K562 (cell line): ENCODE data around the gene NQO2. TPM values are rescaled to one million over a fixed set of nuclear protein-coding genes. Genes with fewer than 3 reads are reported as not detected.

Experiments
- CBFA2T2 ChIP-seq: fragments of 450-650 bp; conservative IDR thresholded peaks from 2 replicates; pipeline ENCODE4 v1.6.1; 2017; ENCODE audit warnings: mild to moderate bottlenecking
- CREB1 ChIP-seq, 2 experiments: sonication (generic) in 1 of 2; formaldehyde crosslinking in 1 of 2; IDR thresholded peaks; 2 replicates each; pipeline versions ENCODE4 v1.6.1 to v1.8.0; 2012 to 2022; ENCODE audit warnings: inconsistent platforms in 1 of 2, mild to moderate bottlenecking in 1 of 2, missing genetic modification reagents in 1 of 2, moderate library complexity in 1 of 2
- DDX20 ChIP-seq: fragments of 450-650 bp; IDR thresholded peaks from 2 replicates; pipeline ENCODE4 v1.6.1; 2016; ENCODE audit warnings: missing genetic modification characterization, low read depth, mild to moderate bottlenecking, missing compliant biosample characterization, moderate library complexity
- GABPB2 ChIP-seq: fragments of 250-450 bp; sonication (Bioruptor Pico); conservative IDR thresholded peaks from 2 replicates; pipeline ENCODE4 v1.5.1; 2021; ENCODE audit warnings: mild to moderate bottlenecking
- HDAC3 ChIP-seq: fragments of 450-650 bp; IDR thresholded peaks from 2 replicates; pipeline ENCODE4 v1.6.1; 2018; ENCODE audit warnings: borderline replicate concordance, mild to moderate bottlenecking, moderate library complexity; ENCODE audit not compliant: partially characterized antibody
- HMG20A ChIP-seq: fragments of 450-650 bp; formaldehyde crosslinking; conservative IDR thresholded peaks from 2 replicates; pipeline ENCODE4 v1.4.0; 2020; ENCODE audit warnings: mild to moderate bottlenecking, mixed read lengths
- HMGN3 ChIP-seq: IDR thresholded peaks from 2 replicates; pipeline ENCODE4 v1.6.1; 2011; ENCODE audit warnings: borderline replicate concordance, low read depth, mild to moderate bottlenecking, mixed read lengths, low read length; ENCODE audit not compliant: insufficient read length; ENCODE audit errors: extremely low read depth
- MLX ChIP-seq, 2 experiments: fragments of 450-650 bp in 1 of 2; sonication (generic) in 1 of 2; formaldehyde crosslinking; conservative IDR thresholded peaks; 2 replicates each; pipeline versions ENCODE4 v1.4.0 to v1.8.1; 2020 to 2022; ENCODE audit warnings: mild to moderate bottlenecking in 1 of 2, missing genetic modification reagents in 1 of 2
- PHF20 ChIP-seq: fragments of 450-650 bp; IDR thresholded peaks from 2 replicates; pipeline ENCODE4 v1.6.1; 2018; ENCODE audit not compliant: partially characterized antibody
- RAD21 ChIP-seq, 2 experiments: fragments of 250-450 bp in 1 of 2; fragments of 450-650 bp in 1 of 2; sonication (Bioruptor Pico) in 1 of 2; formaldehyde crosslinking in 1 of 2; IDR thresholded peaks in 1 of 2; conservative IDR thresholded peaks in 1 of 2; 2 replicates each; pipeline versions ENCODE4 v1.4.0 to v1.8.0; 2020 to 2022; ENCODE audit warnings: mild to moderate bottlenecking in 2 of 2, moderate library complexity in 1 of 2
- RBM15 ChIP-seq: fragments of 200-400 bp; formaldehyde crosslinking; IDR thresholded peaks from 2 replicates; pipeline ENCODE4 v1.6.1; 2018; ENCODE audit warnings: mild to moderate bottlenecking, low read length, moderate library complexity; ENCODE audit not compliant: insufficient read depth
- SIRT6 ChIP-seq: IDR thresholded peaks from one replicate; pipeline ENCODE4 v1.6.1; 2012; ENCODE audit warnings: low read depth, mild to moderate bottlenecking, control low read depth, inconsistent platforms, low read length, moderate library complexity
- SIX5 ChIP-seq, 2 experiments: IDR thresholded peaks; 2 replicates each; pipeline ENCODE4 v1.6.1; 2011; ENCODE audit warnings: low read length in 2 of 2, borderline replicate concordance in 1 of 2, low read depth in 1 of 2, mild to moderate bottlenecking in 1 of 2, moderate library complexity in 1 of 2; ENCODE audit not compliant: insufficient read depth in 1 of 2
- SLC30A9 ChIP-seq: fragments of 250-450 bp; sonication (Bioruptor Pico); IDR thresholded peaks from 2 replicates; pipeline ENCODE4 v1.8.0; 2022; ENCODE audit warnings: mild to moderate bottlenecking, moderate library complexity
- SMC3 ChIP-seq: conservative IDR thresholded peaks from 2 replicates; pipeline ENCODE4 v1.6.1; 2011; ENCODE audit warnings: low read depth, low read length, improper control_type of control experiment; ENCODE audit not compliant: insufficient read depth
- TAL1 ChIP-seq: fragments of 450-650 bp; IDR thresholded peaks from 2 replicates; pipeline ENCODE4 v1.6.1; 2016; ENCODE audit warnings: mild to moderate bottlenecking
- YY1 ChIP-seq, 3 experiments: IDR thresholded peaks; 2 replicates each; pipeline ENCODE4 v1.6.1; 2011; ENCODE audit warnings: low read length in 2 of 3, mild to moderate bottlenecking in 2 of 3, moderate library complexity in 2 of 3, borderline replicate concordance in 1 of 3, control low read depth in 1 of 3, low read depth in 1 of 3; ENCODE audit not compliant: insufficient read depth in 3 of 3, insufficient replicate concordance in 2 of 3, control insufficient read depth in 1 of 3, insufficient read length in 1 of 3; ENCODE audit errors: extremely low read depth in 1 of 3
- ZBTB17 ChIP-seq: fragments of 450-650 bp; formaldehyde crosslinking; IDR thresholded peaks from 2 replicates; pipeline ENCODE4 v1.4.0; 2020; ENCODE audit warnings: mild to moderate bottlenecking
- ZNF707 ChIP-seq: fragments of 250-450 bp; sonication (Bioruptor Pico); conservative IDR thresholded peaks from 2 replicates; pipeline ENCODE4 v1.8.0; 2022; ENCODE audit warnings: inconsistent platforms, mild to moderate bottlenecking, moderate library complexity
- polyA plus RNA-seq, 8 experiments: library from polyadenylated mRNA; depleted of rRNA in 4 of 8; stranded (reverse) in 5 of 8; unstranded in 3 of 8; fragments of >200 nt; fragmentation: Nextera tagmentation in 2 of 8; fragmentation: Illumina TruSeq in 1 of 8; extraction: Ambion mirVana in 2 of 8; extraction: Trizol in 1 of 8; gene quantifications; 2 replicates each; pipeline versions ENCODE4 v1.2.1 to v1.2.3, GENCODE V29; 2011 to 2014; ENCODE audit warnings: inconsistent platforms in 1 of 8, missing spikeins in 1 of 8
- total RNA-seq, 7 experiments: library from RNA; depleted of rRNA in 6 of 7; stranded (reverse); fragments of >200 nt in 6 of 7; fragmentation: Illumina TruSeq in 2 of 7; extraction: Trizol in 2 of 7; gene quantifications; 2 replicates each; pipeline versions ENCODE4 v1.2.1 to v1.2.3, GENCODE V29; 2011 to 2021; ENCODE audit warnings: low replicate concordance in 1 of 7
- TF ChIP-seq, protein P1 (sequence below): fragments of 450-650 bp; formaldehyde crosslinking; IDR thresholded peaks from 2 replicates; pipeline ENCODE4 v1.4.0; 2020; ENCODE audit warnings: mild to moderate bottlenecking, moderate library complexity
- TF ChIP-seq, protein P2 (sequence below): fragments of 450-650 bp; IDR thresholded peaks from 2 replicates; pipeline ENCODE4 v1.6.1; 2018; ENCODE audit not compliant: partially characterized antibody

The NQO2 gene
- total and polyA plus RNA-seq, 9 of the 15 experiments (the other 6 are each of a cell fraction or from before 2014, with no cell fraction given) = 54.6 to 214 (median 116) TPM

DNA sequence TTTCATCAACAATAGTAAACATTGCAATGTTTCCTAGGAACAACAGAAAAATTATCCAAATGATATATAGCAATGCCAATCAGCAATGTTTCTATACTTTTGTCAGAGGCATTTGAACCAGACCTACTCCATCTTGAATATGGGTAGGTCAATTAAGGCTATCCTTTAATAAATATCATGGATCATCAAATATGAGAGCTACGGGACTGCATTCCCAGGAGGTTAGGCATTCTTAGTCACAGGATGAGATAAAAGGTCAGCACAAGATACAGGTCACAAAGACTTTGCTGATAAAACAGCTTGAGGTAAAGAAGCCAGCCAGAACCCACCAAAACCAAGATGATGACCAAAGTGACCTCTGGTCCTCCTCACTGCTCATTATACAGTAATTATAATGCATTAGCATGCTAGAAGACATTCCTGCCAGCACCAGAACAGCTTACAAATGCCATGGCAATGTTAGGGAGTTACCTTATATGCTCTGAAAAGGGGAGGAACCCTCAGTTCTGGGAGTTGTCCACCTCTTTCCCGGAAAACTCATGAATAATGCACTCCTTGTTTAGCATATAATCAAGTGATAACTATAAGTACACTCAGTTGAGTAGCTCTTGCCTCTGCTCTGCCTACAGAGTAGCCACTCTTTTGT, 19.8 kb upstream of the NQO2 start (continued):
- TF ChIP-seq YY1 (IDR thresholded peaks at IDR 0.05; ENCODE audit: borderline replicate concordance in 1 of 3, control insufficient read depth in 1 of 3, extremely low read depth in 1 of 3, insufficient read depth in 3 of 3, insufficient read length in 1 of 3, insufficient replicate concordance in 2 of 3, low read depth in 1 of 3, low read length in 2 of 3) (no peak), MLX (CRISPR knock-in tag; conservative IDR thresholded peaks at IDR 0.05) (0 out of 4 replicates have a peak, but pooled peaks of 1 of the 2 experiments have one; percentile 51), PHF20 (no peak), TAL1 (no peak), GABPB2 (CRISPR knock-in tag) (no peak), CBFA2T2 (no peak), SIRT6 (no peak), SMC3 (no peak), RBM15 (no peak), CREB1 (IDR thresholded peaks at IDR 0.05) (no peak), CREB1 (CRISPR knock-in tag; IDR thresholded peaks at IDR 0.05) (no peak), RAD21 (CRISPR knock-in tag; conservative IDR thresholded peaks at IDR 0.05 in 1 of 2, IDR thresholded peaks at IDR 0.05 in 1 of 2) (no peak; a peak in 1 of 4 replicates), HMG20A (CRISPR knock-in tag) (no peak), HMGN3 (no peak), SIX5 (IDR thresholded peaks at IDR 0.05; ENCODE audit: borderline replicate concordance in 1 of 2, insufficient read depth in 1 of 2, low read depth in 1 of 2, low read length in 2 of 2) (no peak), ZBTB17 (CRISPR knock-in tag) (peak; percentile 91), DDX20 (tag) (peak; percentile 96), HDAC3 (peak; percentile 46), SLC30A9 (CRISPR knock-in tag) (no peak), ZNF707 (CRISPR knock-in tag) (peak; percentile 66; the same call in 1 of the 2 replicates)
- TF ChIP-seq, protein P1, sequence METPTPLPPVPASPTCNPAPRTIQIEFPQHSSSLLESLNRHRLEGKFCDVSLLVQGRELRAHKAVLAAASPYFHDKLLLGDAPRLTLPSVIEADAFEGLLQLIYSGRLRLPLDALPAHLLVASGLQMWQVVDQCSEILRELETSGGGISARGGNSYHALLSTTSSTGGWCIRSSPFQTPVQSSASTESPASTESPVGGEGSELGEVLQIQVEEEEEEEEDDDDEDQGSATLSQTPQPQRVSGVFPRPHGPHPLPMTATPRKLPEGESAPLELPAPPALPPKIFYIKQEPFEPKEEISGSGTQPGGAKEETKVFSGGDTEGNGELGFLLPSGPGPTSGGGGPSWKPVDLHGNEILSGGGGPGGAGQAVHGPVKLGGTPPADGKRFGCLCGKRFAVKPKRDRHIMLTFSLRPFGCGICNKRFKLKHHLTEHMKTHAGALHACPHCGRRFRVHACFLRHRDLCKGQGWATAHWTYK (CRISPR knock-in tag) = peak; percentile 96
- TF ChIP-seq, protein P2, sequence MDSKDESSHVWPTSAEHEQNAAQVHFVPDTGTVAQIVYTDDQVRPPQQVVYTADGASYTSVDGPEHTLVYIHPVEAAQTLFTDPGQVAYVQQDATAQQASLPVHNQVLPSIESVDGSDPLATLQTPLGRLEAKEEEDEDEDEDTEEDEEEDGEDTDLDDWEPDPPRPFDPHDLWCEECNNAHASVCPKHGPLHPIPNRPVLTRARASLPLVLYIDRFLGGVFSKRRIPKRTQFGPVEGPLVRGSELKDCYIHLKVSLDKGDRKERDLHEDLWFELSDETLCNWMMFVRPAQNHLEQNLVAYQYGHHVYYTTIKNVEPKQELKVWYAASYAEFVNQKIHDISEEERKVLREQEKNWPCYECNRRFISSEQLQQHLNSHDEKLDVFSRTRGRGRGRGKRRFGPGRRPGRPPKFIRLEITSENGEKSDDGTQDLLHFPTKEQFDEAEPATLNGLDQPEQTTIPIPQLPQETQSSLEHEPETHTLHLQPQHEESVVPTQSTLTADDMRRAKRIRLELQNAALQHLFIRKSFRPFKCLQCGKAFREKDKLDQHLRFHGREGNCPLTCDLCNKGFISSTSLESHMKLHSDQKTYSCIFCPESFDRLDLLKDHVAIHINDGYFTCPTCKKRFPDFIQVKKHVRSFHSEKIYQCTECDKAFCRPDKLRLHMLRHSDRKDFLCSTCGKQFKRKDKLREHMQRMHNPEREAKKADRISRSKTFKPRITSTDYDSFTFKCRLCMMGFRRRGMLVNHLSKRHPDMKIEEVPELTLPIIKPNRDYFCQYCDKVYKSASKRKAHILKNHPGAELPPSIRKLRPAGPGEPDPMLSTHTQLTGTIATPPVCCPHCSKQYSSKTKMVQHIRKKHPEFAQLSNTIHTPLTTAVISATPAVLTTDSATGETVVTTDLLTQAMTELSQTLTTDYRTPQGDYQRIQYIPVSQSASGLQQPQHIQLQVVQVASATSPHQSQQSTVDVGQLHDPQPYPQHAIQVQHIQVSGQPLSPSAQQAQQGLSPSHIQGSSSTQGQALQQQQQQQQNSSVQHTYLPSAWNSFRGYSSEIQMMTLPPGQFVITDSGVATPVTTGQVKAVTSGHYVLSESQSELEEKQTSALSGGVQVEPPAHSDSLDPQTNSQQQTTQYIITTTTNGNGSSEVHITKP = no peak
